MCF 10A (cell line): ENCODE data around the gene STXBP4. TPM values are rescaled to one million over a fixed set of nuclear protein-coding genes. Genes with fewer than 3 reads are reported as not detected.

Experiments used
- BruUV-seq: library from RNA; stranded (reverse); fragments of 400-500 nt; replicated peaks from 2 replicates; lab custom pipeline; 2021; lab: Mats Ljungman, UMichigan
- CTCF ChIA-PET: fragments of 300-600 bp; sonication (Branson Sonifier 250); formaldehyde crosslinking; extraction: SDS; loops from one replicate; lab custom pipeline; 2021; ENCODE audit warnings: antibody characterized with exemption, inconsistent platforms; lab: Yijun Ruan, JAX
- POLR2A ChIA-PET: fragments of 300-600, 350-650 bp; sonication (Branson Sonifier 250); formaldehyde crosslinking; extraction: SDS; loops from one replicate; lab custom pipeline; 2020; ENCODE audit warnings: antibody characterized with exemption, inconsistent platforms; lab: Yijun Ruan, JAX
- DNase-seq: peaks from one replicate; pipeline ENCODE4 v3.0.0-alpha.2; 2018; ENCODE audit not compliant: unreplicated experiment
- H3K27ac Mint-ChIP-seq: one replicate; pipeline ENCODE4 v1.8.0; 2022; ENCODE audit warnings: mild to moderate bottlenecking, low read depth, mixed read lengths; ENCODE audit not compliant: unreplicated experiment
- H3K27me3 Mint-ChIP-seq: one replicate; pipeline ENCODE4 v1.8.0; 2022; ENCODE audit warnings: mixed read lengths; ENCODE audit not compliant: insufficient read depth, unreplicated experiment
- H3K36me3 Mint-ChIP-seq: one replicate; pipeline ENCODE4 v1.8.0; 2022; ENCODE audit warnings: mild to moderate bottlenecking, moderate library complexity, mixed read lengths; ENCODE audit not compliant: insufficient read depth, unreplicated experiment
- H3K4me1 Mint-ChIP-seq: one replicate; pipeline ENCODE4 v1.8.0; 2022; ENCODE audit warnings: mixed read lengths; ENCODE audit not compliant: insufficient read depth, unreplicated experiment
- H3K4me3 Mint-ChIP-seq: one replicate; pipeline ENCODE4 v1.8.0; 2022; ENCODE audit warnings: mild to moderate bottlenecking, moderate library complexity, mixed read lengths; ENCODE audit not compliant: unreplicated experiment
- H3K9me3 Mint-ChIP-seq: one replicate; pipeline ENCODE4 v1.8.0; 2022; ENCODE audit warnings: mixed read lengths; ENCODE audit not compliant: unreplicated experiment
- CTCF ChIP-seq: fragments of 200-600 bp; IDR thresholded peaks from one replicate; pipeline ENCODE4 v1.8.0; 2022; ENCODE audit warnings: antibody characterized with exemption, mild to moderate bottlenecking; ENCODE audit not compliant: unreplicated experiment
- intact Hi-C: fragments of 100-400 bp; cut with micrococcal nuclease; formaldehyde crosslinking; loops from 2 replicates; pipeline ENCODE4 v1.14.1; 2022
- total RNA-seq: library from RNA; stranded (reverse); gene quantifications from 2 replicates; pipeline ENCODE4 v1.2.3, GENCODE V29; 2022

Gene STXBP4
- total RNA-seq, 1 experiment from 2014 or later: 6.7 TPM

- ChIA-PET POLR2A (interaction anchor here (0.8 kb wide), 1 partner anchor 369 kb away, joined by 3 read pairs; no protein-coding TSS in a partner anchor), CTCF (interaction anchor here (0.6 kb wide), 1 partner anchor 1496 kb away, joined by 3 read pairs; no protein-coding TSS in a partner anchor)
- no peak for DNase-seq
- TF ChIP-seq CTCF: no peak
- H3K4me1 Mint-ChIP-seq: no peaks in the 10 kb centered on the region
- BruUV-seq: no TSS peak
- H3K27ac Mint-ChIP-seq: no peak overlapping the region
- no peaks in the 10 kb centered on the region for H3K9me3 Mint-ChIP-seq
- H3K27me3 Mint-ChIP-seq: no peaks in the 10 kb centered on the region
- H3K36me3 Mint-ChIP-seq: no peaks in the 10 kb centered on the region
- no peak overlapping the region for H3K4me3 Mint-ChIP-seq
- intact Hi-C loops: no loop called here
These were observed 130.2 kb downstream of the STXBP4 start for GRCh38 chr17:55098765-55099164.

GRCh38 chr17:55110521-55110920 is 142.0 kb downstream of the STXBP4 start:
- no peak for TF ChIP-seq CTCF
- H3K27me3 Mint-ChIP-seq: no peaks in the 10 kb centered on the region
- H3K9me3 Mint-ChIP-seq: no peaks in the 10 kb centered on the region
- H3K27ac Mint-ChIP-seq: no peak overlapping the region
- H3K4me3 Mint-ChIP-seq: no peak overlapping the region
- intact Hi-C loops: no loop called here
- ChIA-PET CTCF (no interaction called here), POLR2A (no interaction called here)
- BruUV-seq: no TSS peak
- DNase-seq: no peak
- H3K4me1 Mint-ChIP-seq: no peaks in the 10 kb centered on the region
- no peaks in the 10 kb centered on the region for H3K36me3 Mint-ChIP-seq

GRCh38 chr17:55114283-55114682 is 145.7 kb downstream of the STXBP4 start:
- no peaks in the 10 kb centered on the region for H3K36me3 Mint-ChIP-seq
- no peaks in the 10 kb centered on the region for H3K4me1 Mint-ChIP-seq
- intact Hi-C loops: no loop called here
- TF ChIP-seq CTCF: no peak
- no peaks in the 10 kb centered on the region for H3K9me3 Mint-ChIP-seq
- no peaks in the 10 kb centered on the region for H3K27me3 Mint-ChIP-seq
- BruUV-seq: no TSS peak
- POLR2A ChIA-PET: no interaction called here
- no peak overlapping the region for H3K4me3 Mint-ChIP-seq
- no peak for DNase-seq
- CTCF ChIA-PET: no interaction called here
- H3K27ac Mint-ChIP-seq: no peak overlapping the region

GRCh38 chr17:55116440-55116914 is 147.9 kb downstream of the STXBP4 start:
- no TSS peak for BruUV-seq
- ChIA-PET POLR2A (no interaction called here), CTCF (no interaction called here)
- Mint-ChIP-seq H3K27ac (no peak overlapping the region), H3K4me1 (no peaks in the 10 kb centered on the region), H3K27me3 (no peaks in the 10 kb centered on the region), H3K36me3 (no peaks in the 10 kb centered on the region), H3K9me3 (no peaks in the 10 kb centered on the region), H3K4me3 (no peak overlapping the region)
- TF ChIP-seq CTCF: no peak
- no peak for DNase-seq
- intact Hi-C loops: no loop called here
